Osteoblast (primary cell): ENCODE data around the gene MFAP2. TPM values are rescaled to one million over a fixed set of nuclear protein-coding genes. Genes with fewer than 3 reads are reported as not detected.

ENCODE experiments used
- DNase-seq: peaks from one replicate; pipeline ENCODE4 v3.0.0; 2011; ENCODE audit warnings: low spot score, mixed read lengths; ENCODE audit not compliant: insufficient read length; ENCODE audit errors: missing footprints
- H2AFZ ChIP-seq: 2 replicates; pipeline ENCODE4 v1.6.0; 2011; ENCODE audit warnings: mild to moderate bottlenecking, low read length
- H3K27ac ChIP-seq: 2 replicates; pipeline ENCODE4 v1.5.1; 2011; ENCODE audit warnings: mild to moderate bottlenecking, low read depth, low read length, moderate library complexity
- H3K27me3 ChIP-seq: 2 replicates; pipeline ENCODE4 v1.6.0; 2012; ENCODE audit warnings: mild to moderate bottlenecking, control low read depth, inconsistent platforms, low read length, moderate library complexity; ENCODE audit not compliant: insufficient read depth
- H3K36me3 ChIP-seq: 2 replicates; pipeline ENCODE4 v1.5.1; 2011; ENCODE audit warnings: mild to moderate bottlenecking, low read length, control low read depth, moderate library complexity; ENCODE audit not compliant: insufficient read depth
- H3K4me1 ChIP-seq: 2 replicates; pipeline ENCODE4 v1.5.1; 2011; ENCODE audit warnings: mild to moderate bottlenecking, low read length, control low read depth, moderate library complexity; ENCODE audit not compliant: insufficient read depth
- H3K4me2 ChIP-seq: 2 replicates; pipeline ENCODE4 v1.6.0; 2011; ENCODE audit warnings: mild to moderate bottlenecking, low read length; ENCODE audit not compliant: insufficient read depth
- H3K4me3 ChIP-seq: fragments of 200-600 bp; sonication (generic); 3 replicates; pipeline ENCODE4 v1.5.1; 2012; ENCODE audit warnings: mild to moderate bottlenecking, low read length, inconsistent platforms; ENCODE audit not compliant: insufficient read depth
- H3K79me2 ChIP-seq: 2 replicates; pipeline ENCODE4 v1.6.0; 2012; ENCODE audit warnings: mild to moderate bottlenecking, low read length, control low read depth, inconsistent platforms; ENCODE audit not compliant: insufficient read depth
- H3K9me3 ChIP-seq: 2 replicates; pipeline ENCODE4 v1.5.1; 2011; ENCODE audit warnings: low read depth, low read length, control low read depth
- H4K20me1 ChIP-seq: 2 replicates; pipeline ENCODE4 v1.6.0; 2012; ENCODE audit warnings: mild to moderate bottlenecking, low read length, control low read depth; ENCODE audit not compliant: insufficient read depth
- CTCF ChIP-seq: IDR thresholded peaks from 2 replicates; pipeline ENCODE4 v1.5.1; 2011; ENCODE audit warnings: mild to moderate bottlenecking, low read depth, low read length, moderate library complexity; ENCODE audit errors: extremely low read depth
- total RNA-seq: library from RNA; depleted of rRNA; stranded (reverse); fragments of >200 nt; gene quantifications from 2 replicates; pipeline ENCODE4 v1.2.3, GENCODE V29; 2012

The MFAP2 gene
- total RNA-seq, 1 donor = 61.2 TPM

GRCh38 chr1:16975838-16976237, 4.6 kb downstream of the MFAP2 start:
- peaks cover 27% of the 10 kb centered on the region for H3K36me3 ChIP-seq

GRCh38 chr1:16975211-16975610, 5.2 kb downstream of the MFAP2 start:
- peaks cover 28% of the 10 kb centered on the region for H3K36me3 ChIP-seq
- peaks cover 16% of the 10 kb centered on the region for H3K4me1 ChIP-seq
- peaks cover 24% of the 10 kb centered on the region for H3K79me2 ChIP-seq
- no peaks in the 10 kb centered on the region for H3K9me3 ChIP-seq
- H2AFZ ChIP-seq = no peak overlapping the region
- H3K27ac ChIP-seq = no peak overlapping the region
- TF ChIP-seq CTCF = no peak
- no peaks in the 10 kb centered on the region for H3K27me3 ChIP-seq
- H4K20me1 ChIP-seq = peaks cover 33% of the 10 kb centered on the region
- no peak overlapping the region for H3K4me3 ChIP-seq
- no peak for DNase-seq
- no peak overlapping the region for H3K4me2 ChIP-seq

More at GRCh38 chr1:16975838-16976237, 4.6 kb downstream of the MFAP2 start:
- peaks cover 20% of the 10 kb centered on the region for H3K4me1 ChIP-seq
- peaks cover 33% of the 10 kb centered on the region for H4K20me1 ChIP-seq
- H3K79me2 ChIP-seq = peaks cover 24% of the 10 kb centered on the region
- H3K27me3 ChIP-seq = no peaks in the 10 kb centered on the region
- no peaks in the 10 kb centered on the region for H3K9me3 ChIP-seq
- DNase-seq = no peak
- no peak overlapping the region for H3K27ac ChIP-seq
- H3K4me3 ChIP-seq = no peak overlapping the region
- TF ChIP-seq CTCF = no peak
- H3K4me2 ChIP-seq = no peak overlapping the region
- no peak overlapping the region for H2AFZ ChIP-seq

GRCh38 chr1:16973215-16973614, 7.2 kb downstream of the MFAP2 start:
- Histone ChIP-seq H3K27me3 (no peaks in the 10 kb centered on the region), H3K36me3 (peaks cover 31% of the 10 kb centered on the region), H3K4me1 (peaks cover under 1% of the 10 kb centered on the region), H3K79me2 (peaks cover 10% of the 10 kb centered on the region), H3K4me3 (no peak overlapping the region), H3K4me2 (no peak overlapping the region), H2AFZ (no peak overlapping the region), H3K27ac (no peak overlapping the region), H3K9me3 (no peaks in the 10 kb centered on the region), H4K20me1 (peaks cover 26% of the 10 kb centered on the region)
- no peak for TF ChIP-seq CTCF
- no peak for DNase-seq

GRCh38 chr1:16972189-16972895, 8.1 kb downstream of the MFAP2 start:
- Histone ChIP-seq H3K36me3 (peaks cover 29% of the 10 kb centered on the region), H3K9me3 (no peaks in the 10 kb centered on the region), H3K27ac (no peak overlapping the region), H3K27me3 (no peaks in the 10 kb centered on the region), H3K4me1 (peaks cover 5% of the 10 kb centered on the region), H3K4me3 (no peak overlapping the region), H4K20me1 (peaks cover 18% of the 10 kb centered on the region), H3K79me2 (peaks cover 2% of the 10 kb centered on the region), H2AFZ (no peak overlapping the region), H3K4me2 (no peak overlapping the region)
- no peak for DNase-seq
- no peak for TF ChIP-seq CTCF
